ENCODE measurements around the gene LXN. TPM values are rescaled to one million over a fixed set of nuclear protein-coding genes. Genes with fewer than 3 reads are reported as not detected.

LXN gene
- total and polyA plus RNA-seq, 2 of the 8 experiments (the other 6 are each of a cell fraction or from before 2014, with no cell fraction given): 3.2 to 4.7 TPM

GRCh38 chr3:158713094-158713499, 40.6 kb upstream of the LXN start (continued):
- TF ChIP-seq CHD7 (IDR thresholded peaks at IDR 0.05; ENCODE audit: insufficient replicate concordance, low read length) (no peak), CREB1 (IDR thresholded peaks at IDR 0.05) (no peak), ATF3 (IDR thresholded peaks at IDR 0.05; ENCODE audit: insufficient read depth, low read depth, low read length) (no peak), NRF1 (IDR thresholded peaks at IDR 0.05; ENCODE audit: low read depth, low read length) (no peak), RAD21 (IDR thresholded peaks at IDR 0.05 in 1 of 2, conservative IDR thresholded peaks at IDR 0.05 in 1 of 2; ENCODE audit: low read depth in 2 of 2, low read length in 2 of 2) (no peak), PHF8 (conservative IDR thresholded peaks at IDR 0.05; ENCODE audit: low read depth, low read length) (no peak), CTCF (IDR thresholded peaks at IDR 0.05; ENCODE audit: control extremely low read depth in 1 of 3, insufficient read depth in 1 of 3, low read depth in 1 of 3, low read length in 3 of 3) (no peak), GABPA (IDR thresholded peaks at IDR 0.05; ENCODE audit: borderline replicate concordance, insufficient read depth, low read length) (no peak)

Measured in H1 (cell line).